ENCODE results near the gene KAT7.
"Not testable (repeated sequence)": the region's sequence is repeated elsewhere in the genome, so short reads cannot be mapped to it uniquely, and the experiment has no call there.

Gene KAT7

DNA sequence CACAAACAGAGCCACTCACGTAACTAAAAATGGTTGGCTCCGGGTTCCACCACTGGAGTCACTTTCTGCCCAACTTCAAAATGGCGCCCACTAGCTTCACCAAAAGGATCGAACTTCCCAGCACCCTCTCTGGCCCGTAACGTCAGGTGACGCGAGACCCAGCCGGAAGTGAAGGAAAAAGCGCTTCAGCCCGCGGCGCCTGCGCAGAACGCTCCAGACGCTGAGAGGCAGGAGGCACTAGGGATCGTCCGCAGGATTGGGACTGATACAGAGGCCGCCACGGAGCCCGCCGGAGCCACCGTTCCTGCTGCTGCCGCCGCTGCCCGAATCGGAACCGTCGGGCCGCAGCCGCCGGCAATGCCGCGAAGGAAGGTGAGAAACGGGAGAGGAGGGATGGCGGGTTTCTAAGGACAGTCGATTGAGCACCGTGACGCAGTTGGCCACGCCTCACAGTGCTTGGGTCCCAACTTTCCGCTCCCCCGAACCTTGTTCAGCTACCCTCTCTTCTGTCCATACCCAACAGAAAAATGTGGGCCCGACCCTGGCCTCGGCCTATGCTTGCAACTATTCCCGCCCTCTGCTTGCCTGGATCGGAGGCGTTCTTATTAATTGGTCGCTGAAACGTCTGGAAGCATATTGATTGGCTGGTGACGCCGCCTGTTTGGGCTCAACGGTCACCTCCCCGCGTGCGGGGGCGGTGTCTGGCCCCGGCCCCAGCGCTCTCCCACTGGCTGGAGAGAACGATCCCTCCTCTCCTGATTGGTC lies at the start of gene KAT7:
KAT7 (plus strand) TSS at position 204 of the 765 bp plus-strand sequence; CDS start at position 358, 154 bp downstream.
- peak; percentile 98 for DNase-seq (ENCODE audit: low read depth, low spot score)

DNA sequence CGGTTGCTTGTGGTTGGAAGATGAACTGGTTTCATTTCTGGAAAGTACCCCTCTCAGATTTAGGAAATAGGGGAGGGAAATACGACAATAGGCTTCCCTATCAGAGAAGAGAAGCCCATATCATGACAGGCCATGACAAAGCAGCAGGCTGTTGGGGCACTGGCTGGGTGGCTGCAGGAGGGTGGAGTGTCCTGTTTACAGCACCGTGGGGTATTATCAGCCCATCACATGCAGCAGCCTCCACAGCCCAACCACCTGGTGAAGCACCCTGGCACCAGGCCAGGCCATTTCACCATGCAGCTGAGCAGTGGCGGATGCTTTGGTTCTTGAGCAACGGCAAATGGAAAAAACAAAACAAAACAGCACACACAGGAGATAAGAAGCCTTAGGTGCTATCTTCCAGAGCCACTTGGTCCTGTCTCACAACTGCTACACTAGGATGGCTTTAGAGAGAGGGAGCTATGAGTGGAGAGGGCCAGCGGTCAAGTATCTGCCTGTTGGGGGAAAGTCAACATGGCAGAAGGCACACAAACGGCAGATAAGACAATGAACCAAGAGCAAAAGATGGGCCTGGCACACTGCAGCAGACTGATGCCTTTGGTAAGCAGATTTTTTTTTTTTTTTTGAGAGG lies 48.7 kb upstream of the KAT7 start:
- peak; percentile 79 for DNase-seq (ENCODE audit: low read depth, low spot score)

- DNase-seq (ENCODE audit: low read depth, low spot score) = no peak
These were observed 47.3 kb upstream of the KAT7 start for GRCh38 chr17:49741009-49741691.

DNA sequence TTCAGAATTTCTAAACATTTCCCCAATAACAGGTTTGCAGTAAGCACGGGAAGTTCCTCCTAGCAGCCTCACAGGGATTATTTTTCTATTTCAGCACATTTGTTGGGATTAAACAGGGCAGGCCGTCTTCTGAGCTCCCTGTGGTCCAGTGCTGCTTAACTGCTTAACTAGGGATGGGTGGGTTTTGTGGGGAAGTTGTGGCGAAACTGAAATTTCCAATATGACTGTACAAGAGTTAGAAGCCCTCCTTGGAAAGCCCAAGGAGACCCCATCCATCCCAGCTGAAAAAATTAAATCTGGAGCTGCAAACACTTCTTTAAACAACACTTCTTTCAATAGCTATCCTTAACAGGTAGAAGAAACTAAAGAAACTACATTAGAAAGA lies 46.8 kb upstream of the KAT7 start:
- DNase-seq (ENCODE audit: low read depth, low spot score) = no peak

- DNase-seq (ENCODE audit: low read depth, low spot score) = no peak
These were observed 46.3 kb upstream of the KAT7 start for GRCh38 chr17:49742166-49742638.

DNA sequence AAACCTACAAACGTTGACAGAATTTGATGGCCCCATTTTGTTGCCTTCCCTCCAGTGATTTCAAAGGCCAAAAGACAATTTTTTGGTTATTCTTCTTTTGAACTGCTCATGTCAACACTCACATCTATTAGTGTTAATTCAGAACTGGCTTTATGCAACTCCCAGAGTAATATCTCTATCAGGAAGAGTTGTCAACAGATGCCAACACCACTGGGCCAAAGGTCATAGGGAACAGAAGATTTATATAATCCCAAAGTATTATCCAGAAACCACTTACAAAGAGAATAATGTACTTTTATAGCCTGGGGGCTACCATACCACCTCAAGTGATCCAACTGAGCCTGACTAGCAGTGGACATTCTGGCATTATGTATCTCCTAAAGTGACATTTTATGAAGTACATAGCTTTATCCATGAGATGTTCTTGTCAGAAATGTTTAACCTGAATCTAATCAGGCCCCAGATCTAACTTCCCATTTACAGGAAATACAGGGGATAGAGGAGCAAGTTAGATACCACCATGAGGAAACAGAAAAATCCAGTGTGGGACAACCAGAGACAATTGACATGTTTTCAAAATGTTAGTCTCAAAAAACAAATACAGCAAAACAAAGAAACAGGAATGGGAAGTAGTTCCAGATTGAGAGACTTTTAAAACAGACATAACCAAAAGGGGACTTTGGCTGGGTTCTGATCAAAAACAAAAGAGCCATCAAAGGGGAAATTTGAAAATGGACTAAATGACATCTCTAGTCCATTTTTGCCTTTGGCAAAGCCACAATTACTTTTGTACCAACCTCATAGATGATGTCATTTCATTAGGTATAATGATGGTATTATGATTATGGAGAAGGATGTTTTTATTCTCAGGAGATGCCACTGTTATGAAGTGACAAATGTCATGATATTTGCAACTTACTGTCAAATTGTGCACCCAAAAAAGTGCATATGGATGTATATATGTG lies 43.0 kb upstream of the KAT7 start:
- DNase-seq (ENCODE audit: low read depth, low spot score) = no peak

DNA sequence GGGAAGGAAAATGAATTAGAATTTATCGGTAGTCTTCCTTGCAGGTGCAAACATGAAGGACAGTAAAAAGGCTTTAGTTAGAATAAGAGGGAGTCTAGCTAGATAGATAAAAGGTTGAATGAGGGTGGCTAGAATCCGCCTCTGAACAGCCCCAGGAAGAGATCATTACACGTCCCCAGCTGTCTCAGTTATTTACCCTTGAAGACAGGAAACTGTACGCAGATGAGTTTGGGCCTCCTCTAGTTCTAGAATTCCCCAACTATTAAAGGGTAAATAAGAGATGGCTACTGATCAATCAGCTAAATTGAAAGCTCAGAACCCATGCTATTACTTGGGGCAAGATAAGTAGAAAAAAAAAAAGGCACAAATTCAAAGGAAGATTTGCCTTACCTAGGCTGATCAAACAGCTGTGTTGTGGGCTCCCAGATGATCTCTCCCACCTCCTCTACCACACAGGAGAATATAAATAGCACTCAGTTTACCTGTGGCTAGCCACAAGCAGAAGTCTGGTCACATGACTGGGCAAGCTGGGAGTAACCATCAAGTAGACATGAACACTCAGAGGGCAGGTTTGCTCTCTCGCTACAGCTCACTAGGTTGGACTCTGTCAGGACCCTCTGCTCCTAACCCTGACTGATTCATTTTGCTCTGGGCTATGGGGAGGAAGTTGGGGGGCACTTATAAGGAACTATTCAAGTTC lies 41.5 kb upstream of the KAT7 start:
- no peak for DNase-seq (ENCODE audit: low read depth, low spot score)

DNA sequence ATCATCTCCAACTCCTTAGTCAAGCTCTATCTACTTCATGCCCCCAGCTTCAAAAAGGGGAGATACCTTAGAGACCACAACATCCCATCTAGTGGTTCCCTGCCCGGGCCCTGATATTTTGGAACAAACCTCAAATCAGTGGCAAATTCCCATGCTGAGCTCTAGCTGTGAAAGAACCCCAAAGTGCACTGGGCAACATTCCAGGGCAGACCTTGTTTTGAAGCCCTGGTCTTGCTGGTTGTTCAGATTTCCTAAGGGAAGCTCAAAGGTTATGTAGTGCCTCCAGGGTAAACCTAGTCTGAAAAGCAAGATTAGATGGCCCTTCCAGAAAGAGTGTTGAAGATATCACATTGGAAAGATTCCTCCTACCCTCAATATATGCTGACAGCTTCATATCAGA lies 40.8 kb upstream of the KAT7 start:
- DNase-seq (ENCODE audit: low read depth, low spot score) = no peak

DNA sequence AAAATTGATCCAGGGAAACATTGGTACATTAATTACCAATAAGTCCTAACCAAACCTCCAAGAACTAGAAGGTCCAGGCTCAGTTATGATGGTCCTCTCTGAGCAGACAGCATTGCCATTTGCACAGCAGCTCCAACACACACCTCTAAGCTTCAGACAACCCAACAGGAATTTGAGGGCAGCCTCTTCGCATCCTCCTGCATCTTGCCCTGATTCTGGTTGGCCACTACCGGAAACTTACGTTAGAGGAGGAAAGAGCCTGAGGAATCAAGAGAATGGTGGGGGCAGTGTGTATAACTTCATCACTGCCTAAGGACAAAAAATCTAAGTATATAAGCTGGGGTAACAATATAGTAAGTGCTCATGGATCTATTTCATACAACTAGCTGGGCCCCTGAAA lies 40.3 kb upstream of the KAT7 start:
- DNase-seq (ENCODE audit: low read depth, low spot score) = no peak

DNA sequence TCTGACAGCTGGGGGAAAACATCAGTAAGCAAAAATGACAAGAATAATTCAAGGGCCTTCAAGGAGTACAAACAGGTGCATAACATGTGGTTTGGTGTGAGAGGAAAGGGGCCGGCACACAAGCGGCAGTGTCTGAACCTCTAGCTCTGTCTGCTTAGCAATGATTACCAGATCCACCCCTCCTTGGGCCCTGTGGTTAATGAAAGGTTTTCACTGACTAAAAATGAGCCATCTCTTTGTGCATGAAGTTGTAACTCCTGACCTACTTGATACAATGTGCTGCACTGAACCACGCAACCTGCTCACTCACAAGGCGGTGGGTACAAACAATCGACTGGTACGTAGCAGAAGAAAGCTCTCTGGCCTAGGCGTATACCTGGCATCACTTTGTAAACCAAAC lies 39.7 kb upstream of the KAT7 start:
- DNase-seq (ENCODE audit: low read depth, low spot score) = peak; percentile 46

DNA sequence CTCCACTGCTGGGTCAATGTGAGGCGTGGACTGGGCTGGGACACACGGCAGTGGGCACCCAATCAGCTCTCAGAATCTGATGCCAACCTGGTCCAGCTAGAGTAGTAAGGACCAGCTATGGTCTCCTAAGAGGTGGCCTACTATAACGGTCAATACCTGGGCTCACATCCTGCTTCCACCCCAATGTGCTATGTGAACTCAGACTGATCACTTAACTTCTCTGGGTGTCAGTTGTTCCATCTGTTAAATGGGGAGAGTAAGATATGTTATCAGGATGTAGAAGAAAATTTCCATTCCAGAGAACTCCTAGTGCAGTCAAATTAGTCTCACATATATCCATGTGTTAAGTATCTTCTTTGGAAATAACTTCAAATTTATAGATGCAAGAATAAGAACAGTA lies 38.8 kb upstream of the KAT7 start:
- no peak for DNase-seq (ENCODE audit: low read depth, low spot score)

- DNase-seq (ENCODE audit: low read depth, low spot score) = no peak
These were observed 36.0 kb upstream of the KAT7 start for GRCh38 chr17:49752508-49752907.

GRCh38 chr17:49753959-49754391 lies 34.5 kb upstream of the KAT7 start:
- no peak for DNase-seq (ENCODE audit: low read depth, low spot score)

- DNase-seq (ENCODE audit: low read depth, low spot score) = no peak
These were observed 32.7 kb upstream of the KAT7 start for GRCh38 chr17:49755663-49756283.

DNA sequence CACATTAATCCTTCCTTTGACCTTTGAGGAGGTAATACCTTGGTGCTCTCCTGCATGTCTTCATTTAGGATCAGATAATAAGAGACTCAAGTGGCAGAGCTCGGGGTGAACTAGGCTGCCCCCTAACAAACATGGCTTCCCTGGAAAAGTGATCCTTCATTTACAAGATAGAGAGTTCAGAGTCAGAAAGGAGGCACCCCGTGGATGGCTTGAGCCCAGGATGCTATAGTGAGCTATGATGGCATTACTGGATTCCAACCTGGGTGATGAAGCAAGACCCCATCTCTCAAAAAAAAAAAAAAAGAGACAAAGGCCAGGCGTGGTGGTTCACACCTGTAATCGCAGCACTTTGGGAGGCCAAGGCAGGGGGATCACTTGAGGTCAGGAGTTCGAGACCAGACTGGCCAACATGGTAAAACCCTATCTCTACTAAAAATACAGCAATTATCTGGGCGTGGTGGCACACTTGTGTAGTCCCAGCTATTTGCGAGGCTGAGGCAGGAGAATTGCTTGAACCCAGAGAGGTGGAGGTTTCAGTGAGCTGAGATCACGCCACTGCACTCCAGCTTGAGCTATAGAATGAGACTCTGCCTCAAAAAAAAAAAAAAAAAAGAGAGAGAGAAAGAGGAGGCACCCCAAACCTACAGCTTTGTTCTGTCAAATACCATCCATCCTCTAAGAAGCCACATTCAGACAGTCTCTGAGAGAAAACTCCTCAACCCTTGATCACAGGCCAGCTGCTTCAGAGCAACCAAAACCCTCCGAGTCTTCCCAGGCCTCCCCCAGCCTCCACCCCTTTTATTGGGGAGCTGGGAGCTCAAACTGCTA lies 31.9 kb upstream of the KAT7 start:
- no peak for DNase-seq (ENCODE audit: low read depth, low spot score)

DNA sequence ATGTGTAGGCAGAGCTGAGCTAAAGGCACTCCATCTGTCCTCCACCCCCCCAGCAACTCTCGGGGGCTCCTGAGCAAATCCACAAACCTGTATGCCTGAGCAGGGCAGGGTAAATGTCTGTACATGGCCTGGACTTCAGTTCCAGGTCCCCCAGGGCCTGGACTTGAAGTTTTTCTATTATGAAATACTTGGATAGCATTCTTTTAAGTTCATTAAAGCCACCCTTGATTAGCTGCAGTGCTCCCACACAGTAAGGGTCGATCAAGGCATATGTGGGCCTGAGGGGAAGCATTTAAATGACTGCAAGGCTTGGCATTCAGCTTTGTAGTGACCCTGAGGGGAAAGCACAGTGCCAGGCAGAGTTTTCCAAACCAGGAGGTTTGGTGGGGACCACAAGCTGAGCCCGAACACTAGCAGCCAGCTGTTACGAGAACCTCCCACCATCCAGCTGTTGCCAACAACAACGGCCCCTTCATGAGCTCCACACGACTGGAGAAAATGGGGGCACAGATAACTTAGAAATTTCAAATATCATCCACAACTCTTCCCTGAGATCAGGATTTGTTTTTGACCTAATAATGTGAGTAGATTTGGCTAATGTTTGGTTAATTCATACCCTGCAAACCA lies 31.2 kb upstream of the KAT7 start:
- no peak for DNase-seq (ENCODE audit: low read depth, low spot score)

DNA sequence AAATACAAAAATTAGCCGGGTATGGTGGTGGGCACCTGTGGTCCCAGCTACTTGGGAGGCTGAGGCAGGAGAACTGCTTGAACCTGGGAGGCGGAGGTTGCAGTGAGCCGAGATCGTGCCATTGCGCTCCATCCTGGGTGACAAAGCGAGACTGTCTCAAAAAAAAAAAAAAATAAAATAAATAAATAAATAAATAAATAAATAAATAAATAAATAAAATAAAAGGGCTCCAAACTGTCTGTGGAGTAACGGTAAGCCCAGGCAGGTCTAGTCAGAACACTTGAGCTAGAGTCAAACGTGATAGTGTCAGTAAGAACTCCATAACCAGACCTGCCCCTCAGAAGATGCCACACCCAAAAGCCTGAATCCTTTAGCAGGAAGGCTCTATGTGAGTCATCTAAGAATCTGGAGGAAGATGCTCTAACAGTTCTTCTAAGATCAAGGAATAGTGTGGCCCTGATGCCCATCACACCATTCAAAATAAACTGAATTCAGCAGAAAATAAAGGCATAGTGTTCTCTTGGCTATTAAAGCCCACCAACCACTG lies 29.9 kb upstream of the KAT7 start:
- DNase-seq (ENCODE audit: low read depth, low spot score) = not testable (repeated sequence)

DNA sequence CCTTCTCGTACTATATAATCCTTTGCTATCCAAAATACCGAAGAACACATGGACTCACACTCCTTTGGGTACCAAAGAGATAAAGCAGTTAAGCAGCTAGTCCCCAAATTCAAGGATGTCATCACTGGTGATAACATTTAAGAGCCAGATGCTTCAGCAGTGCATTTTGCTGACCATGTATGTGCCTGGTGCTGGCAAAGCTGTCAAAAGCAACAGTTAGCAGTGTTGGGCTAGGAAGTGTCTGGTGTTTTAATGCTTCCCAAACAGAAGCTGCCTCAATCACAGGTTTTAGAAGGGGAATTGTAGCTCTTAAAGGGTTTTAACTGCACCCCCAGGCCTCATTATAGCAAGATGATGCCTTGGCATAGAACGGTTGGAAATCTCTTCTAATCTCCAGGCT lies 29.3 kb upstream of the KAT7 start:
- DNase-seq (ENCODE audit: low read depth, low spot score) = no peak

GRCh38 chr17:49760296-49760695 lies 28.2 kb upstream of the KAT7 start:
- DNase-seq (ENCODE audit: low read depth, low spot score) = no peak

All from activated CD4-positive, CD25-positive, alpha-beta regulatory T cell treated with anti-CD3 and anti-CD28 coated beads, Interleukin-2, amount 50 U/mL, for 16 hours (primary cell).